KMS-11 (cell line): Measurements from ENCODE around the gene PMF1.
A peak's percentile ranks its signal among the peaks of the same experiment; 100 is the strongest.

Experiments used
- H2AFZ ChIP-seq: fragments of 200-600 bp; sonication (generic); 2 replicates; pipeline ENCODE4 v1.6.1; 2016; ENCODE audit warnings: antibody characterized with exemption, mixed run types, low read depth
- H3K27ac ChIP-seq: fragments of 200-600 bp; sonication (generic); 2 replicates; pipeline ENCODE4 v1.6.1; 2016; ENCODE audit warnings: mild to moderate bottlenecking, mixed run types
- H3K27me3 ChIP-seq: fragments of 200-600 bp; sonication (generic); 2 replicates; pipeline ENCODE4 v1.6.1; 2017; ENCODE audit warnings: mild to moderate bottlenecking, low read depth, mixed run types, moderate library complexity; ENCODE audit not compliant: insufficient read depth
- H3K36me3 ChIP-seq: fragments of 200-600 bp; sonication (generic); 2 replicates; pipeline ENCODE4 v1.6.1; 2017; ENCODE audit warnings: mild to moderate bottlenecking, mixed run types; ENCODE audit not compliant: insufficient read depth
- H3K4me1 ChIP-seq: fragments of 200-600 bp; sonication (generic); 2 replicates; pipeline ENCODE4 v1.6.1; 2016; ENCODE audit warnings: mild to moderate bottlenecking, low read depth, mixed run types; ENCODE audit not compliant: poor library complexity, severe bottlenecking
- H3K4me2 ChIP-seq: fragments of 200-600 bp; sonication (generic); 2 replicates; pipeline ENCODE4 v1.7.0; 2016; ENCODE audit warnings: mild to moderate bottlenecking, mixed run types
- H3K4me3 ChIP-seq: fragments of 200-600 bp; sonication (generic); IDR thresholded peaks from 2 replicates; pipeline ENCODE4 v1.6.1; 2017; ENCODE audit warnings: low read depth, low read length, mixed read lengths; ENCODE audit not compliant: insufficient read depth
- H3K79me2 ChIP-seq: fragments of 200-600 bp; sonication (generic); 2 replicates; pipeline ENCODE4 v1.6.1; 2016; ENCODE audit warnings: low read depth, mixed run types; ENCODE audit not compliant: insufficient read depth
- H3K9ac ChIP-seq: fragments of 200-600 bp; sonication (generic); 2 replicates; pipeline ENCODE4 v1.6.1; 2016; ENCODE audit warnings: mild to moderate bottlenecking, mixed run types
- H4K20me1 ChIP-seq: fragments of 200-600 bp; sonication (generic); 2 replicates; pipeline ENCODE4 v1.6.1; 2016; ENCODE audit warnings: mild to moderate bottlenecking, mixed run types; ENCODE audit not compliant: insufficient read depth
- TF ChIP-seq, protein P1 (sequence below): fragments of 200-600 bp; sonication (generic); conservative IDR thresholded peaks from 2 replicates; pipeline ENCODE4 v1.6.1; 2017; ENCODE audit warnings: low read depth, mild to moderate bottlenecking, antibody characterized with exemption, low read length, moderate library complexity, mixed read lengths

PMF1 gene, protein sequence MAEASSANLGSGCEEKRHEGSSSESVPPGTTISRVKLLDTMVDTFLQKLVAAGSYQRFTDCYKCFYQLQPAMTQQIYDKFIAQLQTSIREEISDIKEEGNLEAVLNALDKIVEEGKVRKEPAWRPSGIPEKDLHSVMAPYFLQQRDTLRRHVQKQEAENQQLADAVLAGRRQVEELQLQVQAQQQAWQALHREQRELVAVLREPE

GRCh38 chr1:156212833-156213643 is at the start of gene PMF1:
PMF1 (plus strand) TSS chr1:156213007; CDS start chr1:156213016, 9 bp downstream.
- peak within 1 kb of the TSS; percentile 84 for H3K9ac ChIP-seq
- peaks cover 28% of the 10 kb centered on the region for H3K4me1 ChIP-seq
- H3K27me3 ChIP-seq: no peaks in the 10 kb centered on the region
- no peaks in the 10 kb centered on the region for H4K20me1 ChIP-seq
- H3K36me3 ChIP-seq: no peaks in the 10 kb centered on the region
- peak within 1 kb of the TSS; percentile 99 for H3K4me3 ChIP-seq
- H3K79me2 ChIP-seq: peaks cover 20% of the 10 kb centered on the region; the same call in 1 of the 2 replicates
- H3K27ac ChIP-seq: peak within 1 kb of the TSS; percentile 75
- H2AFZ ChIP-seq: peak within 1 kb of the TSS; percentile 72
- H3K4me2 ChIP-seq: peak within 1 kb of the TSS; percentile 70
- TF ChIP-seq, protein P1, sequence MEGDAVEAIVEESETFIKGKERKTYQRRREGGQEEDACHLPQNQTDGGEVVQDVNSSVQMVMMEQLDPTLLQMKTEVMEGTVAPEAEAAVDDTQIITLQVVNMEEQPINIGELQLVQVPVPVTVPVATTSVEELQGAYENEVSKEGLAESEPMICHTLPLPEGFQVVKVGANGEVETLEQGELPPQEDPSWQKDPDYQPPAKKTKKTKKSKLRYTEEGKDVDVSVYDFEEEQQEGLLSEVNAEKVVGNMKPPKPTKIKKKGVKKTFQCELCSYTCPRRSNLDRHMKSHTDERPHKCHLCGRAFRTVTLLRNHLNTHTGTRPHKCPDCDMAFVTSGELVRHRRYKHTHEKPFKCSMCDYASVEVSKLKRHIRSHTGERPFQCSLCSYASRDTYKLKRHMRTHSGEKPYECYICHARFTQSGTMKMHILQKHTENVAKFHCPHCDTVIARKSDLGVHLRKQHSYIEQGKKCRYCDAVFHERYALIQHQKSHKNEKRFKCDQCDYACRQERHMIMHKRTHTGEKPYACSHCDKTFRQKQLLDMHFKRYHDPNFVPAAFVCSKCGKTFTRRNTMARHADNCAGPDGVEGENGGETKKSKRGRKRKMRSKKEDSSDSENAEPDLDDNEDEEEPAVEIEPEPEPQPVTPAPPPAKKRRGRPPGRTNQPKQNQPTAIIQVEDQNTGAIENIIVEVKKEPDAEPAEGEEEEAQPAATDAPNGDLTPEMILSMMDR: no peak

DNA sequence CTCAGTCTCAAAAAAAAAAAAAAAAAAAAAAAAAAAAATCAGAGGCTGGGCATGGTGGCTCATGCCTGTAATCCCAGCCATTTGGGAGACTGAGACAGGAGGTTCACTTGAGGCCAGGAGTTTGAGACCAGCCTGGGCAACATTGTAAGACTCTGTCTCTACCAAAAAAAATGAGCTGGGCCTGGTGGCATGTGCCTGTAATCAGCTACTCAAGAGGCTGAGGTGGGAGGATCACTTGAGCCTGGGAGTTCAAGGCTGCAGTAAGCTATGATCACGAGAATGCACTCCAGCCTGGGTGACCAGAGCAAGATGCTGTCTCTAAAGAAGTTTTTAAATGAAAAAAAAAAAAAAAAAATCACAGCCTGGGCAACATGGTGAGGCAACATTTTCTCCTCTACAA is 49.1 kb upstream of the PMF1 start:
- Histone ChIP-seq H2AFZ (no peak overlapping the region), H3K4me2 (no peak overlapping the region), H3K4me3 (no peak overlapping the region), H3K27me3 (no peaks in the 10 kb centered on the region), H4K20me1 (no peaks in the 10 kb centered on the region), H3K9ac (no peak overlapping the region), H3K4me1 (no peaks in the 10 kb centered on the region), H3K36me3 (no peaks in the 10 kb centered on the region), H3K79me2 (no peaks in the 10 kb centered on the region), H3K27ac (no peak overlapping the region)
- TF ChIP-seq, protein P1: no peak

DNA sequence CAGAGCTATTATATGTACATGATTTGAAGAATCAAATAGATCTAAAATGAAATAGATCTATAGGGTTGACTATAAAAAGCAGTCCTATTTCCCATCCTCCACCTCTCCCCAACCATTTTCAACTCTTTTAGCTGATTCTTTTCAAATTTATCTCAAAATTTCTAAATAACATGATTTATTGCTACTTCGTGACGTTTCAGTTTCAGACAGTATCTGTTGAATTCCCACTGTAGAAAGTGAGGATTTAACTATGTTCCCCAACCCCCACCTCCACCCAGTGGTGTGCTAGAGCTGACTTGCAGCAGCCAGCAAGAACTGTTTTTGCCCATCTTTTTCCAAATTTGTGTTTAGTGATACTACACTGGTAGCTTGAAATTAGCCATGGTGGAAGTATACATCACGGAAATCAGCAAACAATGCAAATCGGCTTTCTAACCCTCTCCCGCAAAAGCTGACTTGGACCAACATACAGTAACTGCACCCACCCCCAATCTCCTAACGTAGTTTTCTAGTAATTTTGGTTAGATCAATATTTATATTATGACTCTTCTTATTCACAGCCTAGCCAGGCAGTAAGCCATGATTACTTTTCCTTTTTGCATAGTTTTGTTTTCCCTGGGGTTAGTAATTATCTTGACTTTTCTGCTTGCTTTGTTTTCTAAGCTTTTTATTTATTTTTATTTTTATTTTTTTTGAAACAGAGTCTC is 48.5 kb upstream of the PMF1 start:
- Histone ChIP-seq H3K27ac (no peak overlapping the region), H3K79me2 (no peaks in the 10 kb centered on the region), H4K20me1 (no peaks in the 10 kb centered on the region), H3K27me3 (no peaks in the 10 kb centered on the region), H3K4me3 (no peak overlapping the region), H3K9ac (no peak overlapping the region), H3K4me1 (no peaks in the 10 kb centered on the region), H3K36me3 (no peaks in the 10 kb centered on the region), H2AFZ (no peak overlapping the region), H3K4me2 (no peak overlapping the region)
- TF ChIP-seq, protein P1: no peak

DNA sequence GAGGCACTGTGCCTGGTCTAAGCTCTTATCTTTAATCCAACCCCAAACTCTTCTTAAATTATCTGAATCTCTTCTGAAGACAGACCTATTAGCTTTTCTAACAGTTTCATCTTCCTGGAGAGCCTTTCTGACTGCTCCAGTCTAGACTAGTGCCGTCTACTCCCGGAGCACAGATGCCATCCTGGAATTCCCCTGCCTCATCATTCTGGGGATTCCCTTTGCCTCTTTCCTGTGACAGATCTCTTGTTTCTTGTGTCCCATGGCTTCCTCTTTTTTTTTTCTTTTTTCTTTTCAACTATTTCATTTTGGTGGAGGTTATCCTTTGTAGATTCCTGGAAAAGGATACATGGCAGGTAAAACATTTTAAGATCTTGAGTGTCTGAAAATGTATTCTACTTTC is 47.7 kb upstream of the PMF1 start:
- H3K4me2 ChIP-seq: no peak overlapping the region
- H4K20me1 ChIP-seq: no peaks in the 10 kb centered on the region
- H3K36me3 ChIP-seq: no peaks in the 10 kb centered on the region
- H3K27me3 ChIP-seq: no peaks in the 10 kb centered on the region
- no peak overlapping the region for H3K27ac ChIP-seq
- H3K79me2 ChIP-seq: no peaks in the 10 kb centered on the region
- H3K4me3 ChIP-seq: no peak overlapping the region
- H3K4me1 ChIP-seq: no peaks in the 10 kb centered on the region
- TF ChIP-seq, protein P1: no peak
- no peak overlapping the region for H2AFZ ChIP-seq
- no peak overlapping the region for H3K9ac ChIP-seq
